Lower leg skin (tissue), 3 donors: ENCODE results near the gene OXNAD1.

Experiments used
- CTCF ChIP-seq, 3 donors: fragments of 450-650 bp; IDR thresholded peaks; one replicate each; pipeline ENCODE4 v1.5.1; 2016; ENCODE audit warnings: antibody characterized with exemption in 3 of 3, mild to moderate bottlenecking in 3 of 3, moderate library complexity in 2 of 3
- POLR2A ChIP-seq, 2 donors: fragments of 450-650 bp; IDR thresholded peaks; one replicate each; pipeline ENCODE4 v1.6.1; 2016 to 2017; ENCODE audit warnings: antibody characterized with exemption in 2 of 2, mild to moderate bottlenecking in 1 of 2, moderate library complexity in 1 of 2

DNA sequence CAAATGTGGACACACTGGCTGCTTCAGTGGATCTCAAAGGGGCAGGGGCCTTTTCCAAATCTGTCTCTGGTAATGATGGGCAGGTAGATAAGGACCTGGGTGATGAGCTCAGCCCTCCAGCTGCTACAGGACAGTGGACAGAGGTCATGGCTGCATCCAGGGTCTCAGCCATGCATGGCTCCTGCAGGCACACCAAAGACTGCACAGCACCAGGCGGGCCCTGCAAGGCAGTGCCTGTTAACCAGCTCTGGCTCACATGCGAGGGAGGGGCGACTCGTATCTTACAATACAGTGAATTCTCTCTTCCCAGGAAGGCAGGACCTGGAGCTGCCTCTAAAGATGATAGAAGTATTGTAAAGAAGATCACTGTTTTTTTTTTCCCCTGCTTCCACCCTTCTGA lies 58.7 kb downstream of the OXNAD1 start:
- TF ChIP-seq CTCF (IDR thresholded peaks at IDR 0.05) (no peak), POLR2A (IDR thresholded peaks at IDR 0.05) (no peak)
